Measurements from ENCODE around the gene PDXP. TPM values are rescaled to one million over a fixed set of nuclear protein-coding genes. Genes with fewer than 3 reads are reported as not detected.

PDXP gene
- polyA plus RNA-seq, 1 donor from 2014 or later, result 108 TPM

DNA sequence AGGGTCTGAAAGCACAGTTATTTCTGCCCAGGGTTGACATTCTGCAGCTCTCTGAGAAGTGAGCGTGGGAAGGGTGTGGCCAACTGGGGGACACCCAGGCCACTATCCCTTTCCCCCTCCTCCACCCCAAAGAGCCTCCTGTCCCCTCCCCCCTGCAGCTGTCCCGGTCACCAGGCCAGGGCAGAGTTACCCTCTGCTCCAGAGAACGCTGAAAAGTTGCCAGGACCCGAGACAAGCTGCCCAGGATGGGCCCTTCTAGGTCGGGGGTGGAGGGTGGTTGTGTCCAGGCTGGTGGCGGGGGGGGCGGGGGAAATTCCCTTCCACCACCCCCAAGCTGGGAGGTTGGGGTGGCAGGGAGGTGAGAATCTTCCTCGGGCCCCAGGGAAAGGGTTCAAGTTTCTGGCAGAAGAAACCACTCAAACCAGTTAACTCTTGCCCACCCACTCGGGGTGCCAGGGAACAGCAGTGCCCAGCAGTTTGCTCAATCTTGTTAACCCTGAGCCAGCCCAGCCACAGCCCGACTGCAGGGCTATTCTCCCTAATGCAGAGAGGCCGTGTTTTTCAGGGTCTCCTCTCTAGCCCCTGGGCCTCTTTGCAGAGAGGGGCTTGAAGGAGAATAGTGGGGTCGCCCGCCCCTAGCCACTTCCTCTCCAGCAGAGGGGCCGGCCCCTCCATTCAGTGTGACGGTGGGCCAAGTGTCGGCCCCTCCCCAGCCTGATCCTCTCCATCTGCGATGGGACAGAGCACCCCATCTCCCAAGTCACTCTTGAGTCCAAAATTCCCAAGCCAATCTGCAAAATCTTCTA is 17.6 kb downstream of the PDXP start:
- no peak overlapping the region for H3K4me3 ChIP-seq (ENCODE audit: low read length)
- no peak overlapping the region for H3K4me2 ChIP-seq (ENCODE audit: low read length)
- no peaks in the 10 kb centered on the region for H3K9me3 ChIP-seq (ENCODE audit: low read length)
- no peak overlapping the region for H3K27ac ChIP-seq (ENCODE audit: low read length)
- TF ChIP-seq EP300 (conservative IDR thresholded peaks at IDR 0.05; ENCODE audit: poor library complexity, severe bottlenecking), result no peak
- TF ChIP-seq, protein P1, sequence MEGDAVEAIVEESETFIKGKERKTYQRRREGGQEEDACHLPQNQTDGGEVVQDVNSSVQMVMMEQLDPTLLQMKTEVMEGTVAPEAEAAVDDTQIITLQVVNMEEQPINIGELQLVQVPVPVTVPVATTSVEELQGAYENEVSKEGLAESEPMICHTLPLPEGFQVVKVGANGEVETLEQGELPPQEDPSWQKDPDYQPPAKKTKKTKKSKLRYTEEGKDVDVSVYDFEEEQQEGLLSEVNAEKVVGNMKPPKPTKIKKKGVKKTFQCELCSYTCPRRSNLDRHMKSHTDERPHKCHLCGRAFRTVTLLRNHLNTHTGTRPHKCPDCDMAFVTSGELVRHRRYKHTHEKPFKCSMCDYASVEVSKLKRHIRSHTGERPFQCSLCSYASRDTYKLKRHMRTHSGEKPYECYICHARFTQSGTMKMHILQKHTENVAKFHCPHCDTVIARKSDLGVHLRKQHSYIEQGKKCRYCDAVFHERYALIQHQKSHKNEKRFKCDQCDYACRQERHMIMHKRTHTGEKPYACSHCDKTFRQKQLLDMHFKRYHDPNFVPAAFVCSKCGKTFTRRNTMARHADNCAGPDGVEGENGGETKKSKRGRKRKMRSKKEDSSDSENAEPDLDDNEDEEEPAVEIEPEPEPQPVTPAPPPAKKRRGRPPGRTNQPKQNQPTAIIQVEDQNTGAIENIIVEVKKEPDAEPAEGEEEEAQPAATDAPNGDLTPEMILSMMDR (IDR thresholded peaks at IDR 0.05; ENCODE audit: poor library complexity, severe bottlenecking), result no peak
- no peak for TF ChIP-seq EZH2 (IDR thresholded peaks at IDR 0.05; ENCODE audit: borderline replicate concordance, insufficient read depth, low read length, poor library complexity, severe bottlenecking)
- no peak for TF ChIP-seq POLR2AphosphoS5 (IDR thresholded peaks at IDR 0.05)
- no peak for TF ChIP-seq RAD21 (conservative IDR thresholded peaks at IDR 0.05)
- TF ChIP-seq TAF1 (IDR thresholded peaks at IDR 0.05; ENCODE audit: low read depth), result no peak
- TF ChIP-seq MXI1 (conservative IDR thresholded peaks at IDR 0.05; ENCODE audit: poor library complexity, severe bottlenecking), result no peak
- TF ChIP-seq SMC3 (conservative IDR thresholded peaks at IDR 0.05; ENCODE audit: poor library complexity), result no peak
- TF ChIP-seq, protein P2, sequence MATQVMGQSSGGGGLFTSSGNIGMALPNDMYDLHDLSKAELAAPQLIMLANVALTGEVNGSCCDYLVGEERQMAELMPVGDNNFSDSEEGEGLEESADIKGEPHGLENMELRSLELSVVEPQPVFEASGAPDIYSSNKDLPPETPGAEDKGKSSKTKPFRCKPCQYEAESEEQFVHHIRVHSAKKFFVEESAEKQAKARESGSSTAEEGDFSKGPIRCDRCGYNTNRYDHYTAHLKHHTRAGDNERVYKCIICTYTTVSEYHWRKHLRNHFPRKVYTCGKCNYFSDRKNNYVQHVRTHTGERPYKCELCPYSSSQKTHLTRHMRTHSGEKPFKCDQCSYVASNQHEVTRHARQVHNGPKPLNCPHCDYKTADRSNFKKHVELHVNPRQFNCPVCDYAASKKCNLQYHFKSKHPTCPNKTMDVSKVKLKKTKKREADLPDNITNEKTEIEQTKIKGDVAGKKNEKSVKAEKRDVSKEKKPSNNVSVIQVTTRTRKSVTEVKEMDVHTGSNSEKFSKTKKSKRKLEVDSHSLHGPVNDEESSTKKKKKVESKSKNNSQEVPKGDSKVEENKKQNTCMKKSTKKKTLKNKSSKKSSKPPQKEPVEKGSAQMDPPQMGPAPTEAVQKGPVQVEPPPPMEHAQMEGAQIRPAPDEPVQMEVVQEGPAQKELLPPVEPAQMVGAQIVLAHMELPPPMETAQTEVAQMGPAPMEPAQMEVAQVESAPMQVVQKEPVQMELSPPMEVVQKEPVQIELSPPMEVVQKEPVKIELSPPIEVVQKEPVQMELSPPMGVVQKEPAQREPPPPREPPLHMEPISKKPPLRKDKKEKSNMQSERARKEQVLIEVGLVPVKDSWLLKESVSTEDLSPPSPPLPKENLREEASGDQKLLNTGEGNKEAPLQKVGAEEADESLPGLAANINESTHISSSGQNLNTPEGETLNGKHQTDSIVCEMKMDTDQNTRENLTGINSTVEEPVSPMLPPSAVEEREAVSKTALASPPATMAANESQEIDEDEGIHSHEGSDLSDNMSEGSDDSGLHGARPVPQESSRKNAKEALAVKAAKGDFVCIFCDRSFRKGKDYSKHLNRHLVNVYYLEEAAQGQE (IDR thresholded peaks at IDR 0.05; ENCODE audit: borderline replicate concordance), result no peak
- no peaks in the 10 kb centered on the region for H3K36me3 ChIP-seq (ENCODE audit: insufficient read depth, low read length)
- no peak overlapping the region for H3K9ac ChIP-seq (ENCODE audit: low read length)
- H3K27me3 ChIP-seq (ENCODE audit: insufficient read depth, low read depth, low read length), result no peaks in the 10 kb centered on the region
- no peaks in the 10 kb centered on the region for H3F3A ChIP-seq (ENCODE audit: insufficient read depth, low read length, poor library complexity, severe bottlenecking)
- H4K20me1 ChIP-seq (ENCODE audit: insufficient read depth), result no peaks in the 10 kb centered on the region
- no peak overlapping the region for H2AFZ ChIP-seq (ENCODE audit: low read depth, low read length)
- H3K79me2 ChIP-seq (replicated peaks; ENCODE audit: insufficient read depth, low read length), result no peaks in the 10 kb centered on the region
- H3K9me2 ChIP-seq (ENCODE audit: insufficient read depth, low read length), result no peaks in the 10 kb centered on the region

DNA sequence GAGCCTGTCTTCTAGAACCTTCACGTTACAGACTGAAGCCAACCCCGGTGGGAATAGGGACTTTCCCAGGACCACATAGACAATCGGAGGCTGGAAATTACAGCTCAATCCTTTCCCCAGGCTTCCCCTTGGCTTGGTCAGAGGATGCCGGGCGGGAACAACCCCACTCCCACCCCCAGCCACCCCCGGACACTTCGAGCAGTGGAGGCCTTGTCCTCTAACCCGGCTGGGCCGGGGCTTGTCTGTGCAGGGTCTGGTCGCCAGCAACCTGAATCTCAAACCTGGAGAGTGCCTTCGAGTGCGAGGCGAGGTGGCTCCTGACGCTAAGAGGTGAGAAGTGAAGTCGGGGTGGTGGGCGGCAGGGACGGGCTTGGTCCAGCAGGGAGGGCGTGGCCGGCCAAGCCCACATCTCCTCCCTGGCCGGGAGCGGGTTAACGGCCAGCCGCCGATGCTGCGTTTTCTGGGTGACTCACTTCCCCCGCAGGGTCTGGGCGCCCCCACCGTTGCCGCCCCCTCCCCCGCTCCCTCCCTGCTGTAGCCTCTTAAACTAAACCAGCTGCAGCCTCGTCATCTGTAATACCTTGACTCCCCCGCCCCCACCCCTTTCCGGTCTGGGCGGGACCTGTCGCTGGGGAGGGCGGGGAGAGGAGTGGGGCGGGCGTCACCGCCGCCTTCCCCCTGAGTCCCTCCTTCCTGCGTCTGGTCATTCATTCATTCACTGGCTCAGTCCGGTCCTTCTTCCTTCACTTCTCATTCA is 18.4 kb downstream of the PDXP start:
- no peak overlapping the region for H2AFZ ChIP-seq (ENCODE audit: low read depth, low read length)

More for the DNA sequence above, 18.4 kb downstream of the PDXP start:
- Histone ChIP-seq H3K9me2 (ENCODE audit: insufficient read depth, low read length) (no peaks in the 10 kb centered on the region), H3F3A (ENCODE audit: insufficient read depth, low read length, poor library complexity, severe bottlenecking) (no peaks in the 10 kb centered on the region), H3K9ac (ENCODE audit: low read length) (no peak overlapping the region), H3K27me3 (ENCODE audit: insufficient read depth, low read depth, low read length) (no peaks in the 10 kb centered on the region), H3K27ac (ENCODE audit: low read length) (no peak overlapping the region), H3K9me3 (ENCODE audit: low read length) (no peaks in the 10 kb centered on the region), H3K79me2 (replicated peaks; ENCODE audit: insufficient read depth, low read length) (no peaks in the 10 kb centered on the region), H4K20me1 (ENCODE audit: insufficient read depth) (no peaks in the 10 kb centered on the region), H3K4me3 (ENCODE audit: low read length) (no peak overlapping the region), H3K4me2 (ENCODE audit: low read length) (no peak overlapping the region), H3K36me3 (ENCODE audit: insufficient read depth, low read length) (no peaks in the 10 kb centered on the region)
- TF ChIP-seq, protein P1 (IDR thresholded peaks at IDR 0.05; ENCODE audit: poor library complexity, severe bottlenecking), result no peak
- TF ChIP-seq, protein P2 (IDR thresholded peaks at IDR 0.05; ENCODE audit: borderline replicate concordance), result no peak
- TF ChIP-seq TAF1 (IDR thresholded peaks at IDR 0.05; ENCODE audit: low read depth), result no peak

Measured in neural cell (in vitro differentiated cells).